KOPT-K1 (cell line): ENCODE measurements around the gene PSPN.
A peak's percentile ranks its signal among the peaks of the same experiment; 100 is the strongest.

Experiments used
- H3K27ac ChIP-seq: fragments of 200-600 bp; sonication (generic); 2 replicates; pipeline ENCODE4 v1.5.1; 2016; ENCODE audit warnings: antibody characterized with exemption, mild to moderate bottlenecking, low read depth, low read length; ENCODE audit not compliant: poor library complexity, severe bottlenecking
- H3K36me3 ChIP-seq: fragments of 200-600 bp; sonication (generic); 2 replicates; pipeline ENCODE4 v1.5.1; 2017; ENCODE audit warnings: antibody characterized with exemption, mild to moderate bottlenecking, low read length, moderate library complexity; ENCODE audit not compliant: insufficient read depth
- H3K9me3 ChIP-seq: fragments of 200-600 bp; sonication (generic); 2 replicates; pipeline ENCODE4 v1.5.1; 2017; ENCODE audit warnings: antibody characterized with exemption, low read length, mild to moderate bottlenecking; ENCODE audit not compliant: insufficient read depth, poor library complexity, severe bottlenecking

PSPN gene

GRCh38 chr19:6375411-6376010 is at the start of gene PSPN:
Gene PSPN, minus strand, starts transcription at chr19:6375933. Its CDS starts 84 bp downstream, at chr19:6375849.
- no peaks in the 10 kb centered on the region for H3K9me3 ChIP-seq
- H3K36me3 ChIP-seq, result peaks cover 30% of the 10 kb centered on the region
- no peak within 1 kb of the TSS for H3K27ac ChIP-seq

GRCh38 chr19:6424939-6425731 is 49.4 kb upstream of the PSPN start:
- H3K36me3 ChIP-seq, result peaks cover 31% of the 10 kb centered on the region
- peak overlapping the region; percentile 50 for H3K27ac ChIP-seq

GRCh38 chr19:6424195-6424938 is 48.6 kb upstream of the PSPN start, which contains the start of gene KHSRP:
Gene KHSRP, minus strand, starts transcription at chr19:6424811. Its CDS starts 110 bp downstream, at chr19:6424701.
- Histone ChIP-seq H3K36me3 (peaks cover 39% of the 10 kb centered on the region), H3K9me3 (no peaks in the 10 kb centered on the region), H3K27ac (peak within 1 kb of the TSS; percentile 75)

More at GRCh38 chr19:6424939-6425731, 49.4 kb upstream of the PSPN start:
- H3K9me3 ChIP-seq, result no peaks in the 10 kb centered on the region

GRCh38 chr19:6423499-6424194 is 47.9 kb upstream of the PSPN start:
- Histone ChIP-seq H3K27ac (peak overlapping the region; percentile 75), H3K36me3 (peaks cover 46% of the 10 kb centered on the region), H3K9me3 (no peaks in the 10 kb centered on the region)

- Histone ChIP-seq H3K36me3 (peaks cover 69% of the 10 kb centered on the region), H3K27ac (no peak overlapping the region), H3K9me3 (no peaks in the 10 kb centered on the region)
Measured at GRCh38 chr19:6421075-6422014, 45.6 kb upstream of the PSPN start.

- Histone ChIP-seq H3K9me3 (no peaks in the 10 kb centered on the region), H3K36me3 (peaks cover 95% of the 10 kb centered on the region), H3K27ac (no peak overlapping the region)
Measured at GRCh38 chr19:6418562-6418932, 42.8 kb upstream of the PSPN start.

GRCh38 chr19:6417713-6418561 is 42.2 kb upstream of the PSPN start:
- Histone ChIP-seq H3K9me3 (no peaks in the 10 kb centered on the region), H3K36me3 (peaks cover 98% of the 10 kb centered on the region), H3K27ac (no peak overlapping the region)

GRCh38 chr19:6416658-6417405 is 41.1 kb upstream of the PSPN start:
- Histone ChIP-seq H3K9me3 (no peaks in the 10 kb centered on the region), H3K36me3 (peaks cover 98% of the 10 kb centered on the region)

GRCh38 chr19:6415591-6416190 is 40.0 kb upstream of the PSPN start:
- no peak overlapping the region for H3K27ac ChIP-seq
- no peaks in the 10 kb centered on the region for H3K9me3 ChIP-seq
- H3K36me3 ChIP-seq, result peaks cover 86% of the 10 kb centered on the region

More at GRCh38 chr19:6416658-6417405, 41.1 kb upstream of the PSPN start:
- no peak overlapping the region for H3K27ac ChIP-seq

- no peaks in the 10 kb centered on the region for H3K9me3 ChIP-seq
- H3K36me3 ChIP-seq, result peaks cover 79% of the 10 kb centered on the region
- H3K27ac ChIP-seq, result no peak overlapping the region
Measured at GRCh38 chr19:6414793-6415590, 39.3 kb upstream of the PSPN start.

GRCh38 chr19:6413721-6414643 is 38.2 kb upstream of the PSPN start:
- Histone ChIP-seq H3K36me3 (peaks cover 69% of the 10 kb centered on the region), H3K27ac (no peak overlapping the region)

More at GRCh38 chr19:6413721-6414643, 38.2 kb upstream of the PSPN start:
- no peaks in the 10 kb centered on the region for H3K9me3 ChIP-seq
